K562 (cell line): ENCODE results near the gene SYS1. TPM values are rescaled to one million over a fixed set of nuclear protein-coding genes. Genes with fewer than 3 reads are reported as not detected.

ENCODE experiments used
- BHLHE40 ChIP-seq: IDR thresholded peaks from 2 replicates; pipeline ENCODE4 v1.6.1; 2011; ENCODE audit warnings: low read length, improper control_type of control experiment
- HDAC2 ChIP-seq: fragments of 450-650 bp; IDR thresholded peaks from 2 replicates; pipeline ENCODE4 v1.6.1; 2016; ENCODE audit warnings: mild to moderate bottlenecking
- MGA ChIP-seq: fragments of 450-650 bp; IDR thresholded peaks from 2 replicates; pipeline ENCODE4 v1.6.1; 2016; ENCODE audit warnings: mild to moderate bottlenecking, moderate library complexity
- POLR2H ChIP-seq: IDR thresholded peaks from 2 replicates; pipeline ENCODE4 v1.6.1; 2016; ENCODE audit warnings: missing genetic modification characterization, low read depth, mild to moderate bottlenecking, control low read depth, missing compliant biosample characterization, moderate library complexity
- TRIM28 ChIP-seq: fragments of 450-650 bp; IDR thresholded peaks from 2 replicates; pipeline ENCODE4 v1.6.1; 2017
- ZBTB40 ChIP-seq, 2 experiments: fragments of 450-650 bp in 1 of 2; sonication (generic) in 1 of 2; formaldehyde crosslinking in 1 of 2; IDR thresholded peaks; 2 replicates each; pipeline versions ENCODE4 v1.7.1 to v1.9.0; 2016 to 2022; ENCODE audit warnings: inconsistent platforms in 1 of 2, mild to moderate bottlenecking in 1 of 2, missing genetic modification reagents in 1 of 2
- polyA plus RNA-seq, 8 experiments: library from polyadenylated mRNA; depleted of rRNA in 4 of 8; stranded (reverse) in 5 of 8; unstranded in 3 of 8; fragments of >200 nt; fragmentation: Nextera tagmentation in 2 of 8; fragmentation: Illumina TruSeq in 1 of 8; extraction: Ambion mirVana in 2 of 8; extraction: Trizol in 1 of 8; gene quantifications; 2 replicates each; pipeline versions ENCODE4 v1.2.1 to v1.2.3, GENCODE V29; 2011 to 2014; ENCODE audit warnings: inconsistent platforms in 1 of 8, missing spikeins in 1 of 8
- total RNA-seq, 7 experiments: library from RNA; depleted of rRNA in 6 of 7; stranded (reverse); fragments of >200 nt in 6 of 7; fragmentation: Illumina TruSeq in 2 of 7; extraction: Trizol in 2 of 7; gene quantifications; 2 replicates each; pipeline versions ENCODE4 v1.2.1 to v1.2.3, GENCODE V29; 2011 to 2021; ENCODE audit warnings: low replicate concordance in 1 of 7

SYS1 gene
- total and polyA plus RNA-seq, 9 of the 15 experiments (the other 6 are each of a cell fraction or from before 2014, with no cell fraction given), result 11.1 to 25.2 (median 17.5) TPM

DNA sequence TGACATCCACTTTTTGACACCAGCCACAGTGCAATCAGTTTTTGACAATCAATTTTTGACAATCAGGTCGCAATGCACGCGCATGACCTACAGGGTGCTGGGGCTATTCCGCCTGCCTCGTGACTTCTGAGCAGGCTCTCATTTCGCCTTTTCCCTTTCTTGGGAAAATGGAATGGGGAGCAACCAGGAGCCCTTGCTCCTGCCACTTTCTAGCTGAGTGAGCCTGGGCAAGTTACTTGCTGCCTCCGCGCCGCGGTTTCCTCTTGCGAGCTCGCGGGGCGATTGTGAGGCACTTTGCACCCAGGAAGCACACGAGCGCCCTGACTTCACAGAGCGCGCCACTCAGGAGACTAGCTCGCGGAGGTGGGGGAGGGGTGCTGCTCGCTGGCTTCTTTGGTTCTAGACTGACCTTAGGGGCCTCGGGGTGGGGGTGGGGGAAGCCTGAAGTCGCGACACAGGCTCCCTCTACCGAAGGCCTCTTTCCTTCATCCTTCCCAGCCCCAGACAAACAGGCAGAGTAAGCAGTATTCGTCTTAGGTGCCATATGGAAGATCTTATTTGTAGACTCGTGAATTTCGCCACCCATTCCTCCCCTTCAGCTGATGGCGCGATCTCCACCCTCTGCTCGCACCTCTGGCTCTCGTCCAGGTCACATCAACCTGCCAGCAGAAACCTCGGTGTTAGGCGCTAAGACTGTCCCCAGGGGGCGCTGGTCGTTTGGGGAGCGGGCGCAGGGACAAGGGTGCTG is 10.6 kb downstream of the SYS1 start (continued):
- TF ChIP-seq MGA, result peak; percentile 77
- TF ChIP-seq POLR2H (tag), result peak; percentile 3; the same call in 1 of the 2 replicates
- peak; percentile 48; the same call in 1 of the 2 replicates for TF ChIP-seq ZBTB40 (IDR thresholded peaks at IDR 0.05)
- TF ChIP-seq ZBTB40 (CRISPR knock-in tag; IDR thresholded peaks at IDR 0.05), result no peak
- peak; percentile 38; the same call in 1 of the 2 replicates for TF ChIP-seq BHLHE40
- TF ChIP-seq TRIM28, result peak; percentile 13; the same call in 1 of the 2 replicates
- TF ChIP-seq HDAC2, result 0 out of 2 replicates have a peak, but pooled peaks have one; percentile 17
